G401.6 (cell line): ENCODE data around the gene EPN3.

Source experiments
- FAIRE-seq: peaks from 2 replicates; lab custom pipeline; 2012; peaks lifted over from hg19 to GRCh38; lab: Jason Lieb, UNC

Gene EPN3

DNA sequence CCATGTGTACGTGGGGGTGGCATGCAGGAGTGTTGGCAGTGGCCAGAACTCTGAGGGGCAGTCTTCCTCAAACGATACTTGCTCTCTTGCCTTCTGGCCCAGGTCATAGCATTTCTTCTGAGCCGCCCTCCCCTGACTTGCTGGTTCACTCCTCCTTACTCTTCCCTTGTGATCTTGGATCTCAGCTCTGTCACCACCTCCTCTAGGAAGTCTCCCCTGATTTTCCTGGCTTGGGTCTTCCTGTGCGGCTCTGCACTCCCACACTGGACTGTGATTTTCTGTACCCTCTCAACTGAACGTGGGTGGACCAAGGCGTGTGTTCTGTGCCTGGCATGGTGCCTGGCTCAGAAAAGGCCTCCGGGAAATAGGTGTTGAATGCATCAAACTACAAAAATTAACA lies 2.9 kb downstream of the EPN3 start:
- no peak for FAIRE-seq

GRCh38 chr17:50536683-50537646 lies 4.4 kb downstream of the EPN3 start:
- no peak for FAIRE-seq

GRCh38 chr17:50537721-50538548 lies 5.4 kb downstream of the EPN3 start:
- no peak for FAIRE-seq

DNA sequence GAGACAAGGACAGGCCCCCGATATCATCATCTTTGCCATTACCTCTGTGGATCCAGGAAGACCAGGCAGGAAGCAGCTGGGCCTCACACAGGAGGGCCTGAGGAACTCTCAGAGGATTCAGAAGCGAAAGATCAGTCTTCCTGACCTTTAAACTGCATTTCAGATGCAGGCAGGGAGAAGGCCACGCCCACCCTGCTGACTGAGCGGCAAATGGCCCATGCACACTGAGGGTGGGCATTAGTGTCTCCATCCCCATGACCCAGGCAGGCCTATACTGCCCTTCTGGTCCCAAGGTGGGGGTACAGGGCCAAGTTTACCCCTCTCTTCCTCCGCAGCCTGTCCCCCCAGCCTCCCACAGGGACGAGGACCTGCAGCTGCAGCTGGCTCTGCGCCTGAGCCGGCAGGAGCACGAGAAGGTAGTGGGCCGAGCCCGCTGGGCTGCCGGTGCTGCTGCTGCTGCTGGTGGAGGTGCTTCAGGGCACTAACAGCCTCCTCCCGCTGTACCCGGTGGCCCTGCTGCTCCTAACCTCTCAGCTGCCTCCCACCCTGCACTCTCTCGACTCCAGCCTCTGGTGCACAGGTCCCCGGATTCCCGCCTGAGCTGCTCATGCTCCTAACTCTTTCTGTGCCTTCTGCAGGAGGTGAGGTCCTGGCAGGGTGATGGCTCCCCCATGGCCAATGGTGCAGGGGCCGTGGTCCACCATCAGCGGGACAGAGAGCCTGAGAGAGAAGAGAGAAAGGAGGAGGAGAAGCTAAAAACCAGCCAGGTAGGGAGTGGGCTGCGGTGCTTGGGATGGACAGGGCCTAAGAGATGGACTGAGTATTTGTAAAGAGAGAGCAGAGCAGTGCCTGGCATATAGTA lies 6.2 kb downstream of the EPN3 start:
- no peak for FAIRE-seq

DNA sequence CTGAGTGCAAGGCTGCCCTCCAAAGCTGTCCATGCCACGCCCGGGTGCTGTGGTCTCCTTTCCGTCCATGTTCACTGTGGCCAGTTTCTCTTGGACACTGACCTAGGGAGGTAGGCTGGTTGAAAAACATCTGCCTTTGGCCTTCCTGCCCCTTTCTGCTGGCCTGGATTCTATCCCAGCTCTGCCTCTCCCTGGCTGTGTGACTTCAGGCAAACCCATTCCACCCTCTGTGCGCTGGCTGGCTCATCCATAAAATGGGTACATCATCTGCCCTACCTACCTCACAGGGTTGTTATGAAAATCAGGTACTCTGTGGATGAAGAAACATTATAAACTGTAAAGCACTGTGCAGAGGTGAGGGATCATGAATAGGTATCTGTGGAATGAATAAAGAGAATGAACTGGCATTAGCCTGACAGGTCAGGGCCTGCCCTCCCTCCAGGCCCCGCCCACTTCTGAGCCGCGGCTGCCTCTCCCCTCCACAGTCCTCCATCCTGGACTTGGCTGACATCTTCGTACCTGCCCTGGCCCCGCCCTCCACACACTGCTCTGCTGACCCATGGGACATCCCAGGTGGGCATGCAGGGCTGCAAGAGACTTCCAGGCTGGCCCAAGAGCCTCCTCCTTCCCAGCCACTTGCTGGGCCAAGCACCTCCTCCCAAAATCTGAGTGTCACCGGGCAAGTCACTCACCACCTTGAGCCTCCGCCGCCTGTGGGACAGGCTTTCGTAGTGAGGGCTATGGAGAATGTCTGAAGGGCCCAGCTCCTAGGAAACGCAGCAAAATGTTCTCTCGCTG lies 7.4 kb downstream of the EPN3 start:
- FAIRE-seq = no peak

GRCh38 chr17:50540560-50541401 lies 8.2 kb downstream of the EPN3 start:
- no peak for FAIRE-seq

GRCh38 chr17:50541402-50541715 lies 8.8 kb downstream of the EPN3 start:
- no peak for FAIRE-seq

DNA sequence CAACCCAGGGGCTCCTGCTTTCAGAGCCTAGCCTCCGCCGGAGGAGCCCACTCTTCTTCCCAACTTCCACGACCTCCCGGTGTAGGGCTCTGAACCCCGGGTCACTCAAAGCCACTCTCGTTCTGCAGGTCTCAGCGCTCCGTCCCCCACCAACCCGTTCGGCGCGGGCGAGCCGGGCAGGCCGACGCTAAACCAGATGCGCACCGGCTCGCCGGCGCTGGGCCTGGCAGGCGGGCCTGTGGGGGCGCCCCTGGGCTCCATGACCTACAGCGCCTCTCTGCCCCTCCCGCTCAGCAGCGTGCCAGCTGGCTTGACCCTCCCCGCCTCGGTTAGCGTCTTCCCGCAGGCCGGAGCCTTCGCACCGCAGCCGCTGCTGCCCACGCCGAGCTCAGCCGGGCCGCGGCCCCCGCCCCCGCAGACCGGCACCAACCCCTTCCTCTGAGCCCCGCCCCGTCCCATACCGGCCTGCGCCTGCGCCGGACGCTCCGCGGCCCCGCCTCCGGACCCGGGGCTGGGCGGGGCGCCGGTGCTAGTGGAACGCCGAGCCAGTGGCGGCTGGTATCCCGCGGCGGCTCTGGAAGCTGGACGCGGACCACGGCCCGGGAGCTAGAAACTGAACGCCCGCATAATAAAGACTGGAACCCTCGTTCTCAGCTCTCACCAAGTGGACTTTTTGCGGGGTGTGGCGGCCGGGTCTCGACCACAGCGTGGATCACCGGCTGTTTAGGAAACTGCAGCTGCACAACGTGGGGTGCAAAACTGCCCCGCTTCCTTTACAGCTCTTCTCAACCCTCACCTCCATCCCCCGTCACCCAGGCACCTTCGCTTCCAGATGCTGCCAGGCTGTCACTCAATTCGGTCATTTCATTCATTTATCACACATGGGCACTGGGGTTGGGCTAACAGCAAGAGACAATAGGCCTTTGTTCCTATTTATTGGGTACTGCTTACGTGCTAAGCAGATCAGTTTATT lies 9.5 kb downstream of the EPN3 start:
- FAIRE-seq = no peak

- FAIRE-seq = no peak
Observed at GRCh38 chr17:50542795-50543774, 10.6 kb downstream of the EPN3 start.

DNA sequence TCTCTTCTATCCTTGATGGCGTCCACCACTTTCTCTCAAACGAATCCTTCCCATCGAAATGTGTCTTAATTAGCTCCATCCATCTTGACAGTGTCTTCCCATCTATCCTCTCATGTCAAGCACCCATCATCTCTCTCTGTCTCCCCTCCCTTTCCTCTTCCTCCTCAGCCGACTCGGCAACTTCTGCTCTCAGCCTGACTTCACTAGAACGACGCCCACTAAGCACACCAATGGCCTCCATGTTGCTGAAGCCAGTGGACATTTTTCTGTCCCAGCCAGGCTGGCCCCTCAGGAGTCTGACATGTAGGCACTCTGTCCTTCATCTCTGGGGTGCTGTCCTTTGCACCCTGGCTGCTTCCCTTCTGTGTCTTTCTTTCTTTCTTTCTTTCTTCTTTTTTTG lies 12.0 kb downstream of the EPN3 start:
- FAIRE-seq = no peak

DNA sequence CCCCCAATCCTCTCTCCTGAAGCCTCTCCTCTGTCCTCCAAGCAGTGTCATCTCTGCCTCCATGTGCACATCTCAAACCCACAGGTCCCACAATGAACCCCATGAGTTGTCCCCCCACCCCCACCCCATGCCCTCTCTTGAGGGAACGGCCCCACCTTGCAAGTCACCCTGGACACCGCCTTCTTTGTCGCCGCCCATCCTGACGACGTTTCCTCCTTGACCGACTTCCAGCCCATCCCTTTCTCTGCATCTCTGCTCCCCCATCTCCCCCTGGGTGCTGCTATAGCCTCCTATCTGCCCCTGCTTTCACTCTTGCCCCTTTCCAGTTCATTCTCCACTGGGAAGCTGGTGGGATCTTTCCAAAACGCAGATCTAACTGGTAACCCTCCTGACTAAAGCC lies 12.8 kb downstream of the EPN3 start:
- FAIRE-seq = no peak

DNA sequence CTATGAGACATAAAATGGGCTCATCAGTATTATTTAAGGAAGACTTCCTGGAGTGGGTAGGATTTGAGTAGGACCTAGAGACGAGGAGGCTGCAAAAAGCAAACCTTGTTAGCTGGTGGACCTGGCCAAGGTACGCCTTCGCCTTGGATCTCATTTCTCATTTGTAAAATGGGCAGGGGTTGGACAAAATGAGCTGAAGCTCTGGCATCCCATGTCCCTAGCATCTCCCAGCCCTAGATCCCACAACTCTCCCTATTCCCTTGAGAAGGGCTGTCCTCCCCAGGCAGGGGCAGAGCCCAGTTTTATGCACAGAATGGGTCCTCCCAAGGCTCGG lies 14.1 kb downstream of the EPN3 start:
- no peak for FAIRE-seq

DNA sequence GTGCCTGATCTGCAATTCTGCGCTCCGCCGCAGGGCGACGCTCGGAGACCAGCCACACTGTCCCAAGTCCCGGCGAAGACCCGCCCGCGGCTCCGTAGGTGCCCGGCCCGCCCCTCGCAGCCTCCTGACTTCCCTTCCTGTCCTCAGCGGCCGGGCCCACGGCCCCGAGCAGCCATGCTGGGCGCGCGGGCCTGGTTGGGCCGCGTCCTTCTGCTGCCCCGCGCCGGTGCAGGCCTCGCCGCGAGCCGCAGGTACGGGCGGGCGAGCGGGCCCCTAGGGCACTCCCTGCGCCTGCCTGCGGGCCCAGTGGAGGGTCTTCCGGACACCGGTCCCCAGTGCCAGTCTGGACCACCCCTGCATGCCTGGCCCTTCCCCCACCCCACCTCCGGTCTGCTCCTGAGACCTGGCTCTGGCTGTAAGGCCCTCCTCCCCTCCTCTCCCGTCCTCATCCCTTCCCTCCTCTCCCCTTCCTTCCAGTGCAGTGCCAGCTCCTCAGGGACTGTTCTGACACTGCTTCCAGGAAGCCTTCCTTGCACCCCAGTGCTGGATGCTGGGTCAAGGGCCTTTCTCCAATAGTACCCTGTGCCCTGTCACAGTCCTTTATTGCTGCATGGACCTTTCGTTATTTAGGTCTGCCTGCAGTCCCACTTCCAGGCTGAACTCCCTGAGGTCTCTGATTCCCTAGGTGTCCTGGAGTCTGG lies 14.7 kb downstream of the EPN3 start, which contains the start of gene SPATA20:
SPATA20 (plus strand) TSS at position 140 of the 701 bp plus-strand sequence; CDS start at position 175, 35 bp downstream.
- peak; percentile 60 for FAIRE-seq

DNA sequence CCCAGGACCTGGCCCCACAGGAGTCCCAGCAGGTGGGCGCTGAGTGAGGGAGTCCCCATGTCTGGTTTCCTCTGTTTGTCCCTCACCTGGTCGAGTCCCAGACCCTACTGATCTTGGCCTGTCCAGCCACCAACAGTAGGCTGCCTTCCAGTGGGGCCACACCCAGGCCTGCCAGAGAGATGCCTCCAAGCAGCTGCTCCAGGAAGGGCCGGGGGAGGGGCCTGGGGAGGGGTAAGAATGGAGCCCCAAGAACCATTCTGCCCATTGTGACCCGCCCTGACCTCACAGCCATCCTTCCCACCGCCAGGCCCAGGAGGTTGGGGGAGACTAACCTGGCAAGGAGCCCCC lies 15.2 kb downstream of the EPN3 start:
- FAIRE-seq = no peak

GRCh38 chr17:50548831-50549230 lies 16.3 kb downstream of the EPN3 start:
- no peak for FAIRE-seq

DNA sequence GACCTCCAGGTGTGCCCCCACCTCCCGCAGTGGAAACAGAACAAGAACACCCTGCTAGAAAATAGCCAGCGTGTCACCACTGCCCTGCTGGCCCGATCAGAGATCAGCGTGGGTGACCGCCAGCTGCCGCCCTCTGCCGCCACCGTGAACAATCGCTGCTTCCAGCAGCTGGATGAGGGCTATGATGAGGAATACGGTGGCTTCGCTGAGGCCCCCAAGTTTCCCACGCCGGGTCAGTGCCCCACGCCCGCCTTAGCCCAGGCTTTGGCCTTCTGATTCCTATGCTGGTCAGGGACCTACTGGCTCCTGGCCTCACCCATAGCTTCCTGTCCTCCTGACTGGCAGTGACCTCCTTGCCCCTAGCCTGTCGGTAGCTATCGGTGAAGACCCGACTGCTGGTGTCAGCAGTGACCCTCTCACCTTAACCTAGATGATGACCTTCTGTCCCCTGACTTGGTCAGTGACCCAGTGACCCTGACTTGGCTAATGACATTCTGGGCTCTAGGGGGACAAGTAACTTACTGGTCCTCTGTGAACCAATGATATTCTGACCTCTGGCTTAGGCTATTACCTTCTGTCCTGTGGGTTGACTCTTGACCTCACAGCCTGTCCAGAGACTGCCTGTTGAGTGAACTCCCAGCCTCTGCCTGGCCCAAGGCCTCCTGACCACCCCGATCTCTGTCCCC lies 16.9 kb downstream of the EPN3 start:
- no peak for FAIRE-seq

- no peak for FAIRE-seq
Observed at GRCh38 chr17:50549969-50550368, 17.4 kb downstream of the EPN3 start.
